ENCODE data around the gene CCL1. TPM values are rescaled to one million over a fixed set of nuclear protein-coding genes. Genes with fewer than 3 reads are reported as not detected.
A peak's percentile ranks its signal among the peaks of the same experiment; 100 is the strongest.

The CCL1 gene
- total and polyA plus RNA-seq, 2 of the 4 experiments (the other 2 are of a cell fraction) = not detected

DNA sequence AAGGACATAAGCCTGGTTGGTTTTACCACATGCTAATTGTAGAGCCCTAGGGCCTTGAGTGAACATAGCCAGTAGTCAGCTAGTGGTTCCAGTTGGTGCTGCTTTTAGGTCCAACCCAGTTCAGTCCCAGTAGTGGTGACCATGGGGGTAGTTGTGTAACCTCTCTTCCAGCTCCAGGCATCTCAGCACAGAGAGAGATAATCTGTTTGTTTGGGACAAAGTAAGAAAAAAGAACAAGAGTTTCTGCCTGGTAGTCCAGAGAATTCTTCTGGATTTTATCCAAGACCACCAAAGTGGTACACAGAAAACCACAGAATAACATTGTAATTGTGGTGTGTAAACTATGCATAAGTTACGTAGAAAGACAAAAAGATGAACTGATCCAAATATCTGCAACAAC is 11.9 kb downstream of the CCL1 start:
- Histone ChIP-seq H2AK5ac (ENCODE audit: low read depth, low read length) (no peak overlapping the region), H3K36me3 (ENCODE audit: control insufficient read depth, insufficient read depth, low read length) (no peaks in the 10 kb centered on the region), H4K8ac (ENCODE audit: low read depth in 2 of 2, low read length in 2 of 2) (no peak overlapping the region), H3K18ac (ENCODE audit: low read depth, low read length) (0 out of 2 replicates have a peak overlapping the region, but pooled peaks have one; percentile 69), H4K91ac (ENCODE audit: insufficient read depth, low read depth, low read length) (no peak overlapping the region), H3K9me1 (ENCODE audit: insufficient read depth, low read length) (no peaks in the 10 kb centered on the region), H3K9me3 (ENCODE audit: control insufficient read depth, insufficient read depth, low read length) (peaks cover 2% of the 10 kb centered on the region), H3K9ac (ENCODE audit: low read depth, low read length) (no peak overlapping the region), H2BK120ac (ENCODE audit: low read depth, low read length) (no peak overlapping the region), H3K14ac (replicated peaks; ENCODE audit: low read depth, low read length) (no peak overlapping the region), H3K56ac (ENCODE audit: extremely low read depth, insufficient read depth, low read length) (no peak overlapping the region), H3K23ac (ENCODE audit: low read depth, low read length) (no peak overlapping the region), H3K4me1 (ENCODE audit: control insufficient read depth, insufficient read depth, low read length) (peaks cover 6% of the 10 kb centered on the region), H2BK15ac (ENCODE audit: low read depth, low read length) (peak overlapping the region; percentile 51; the same call in 1 of the 3 replicates), H4K20me1 (ENCODE audit: insufficient read depth, low read length) (no peaks in the 10 kb centered on the region), H3K4ac (ENCODE audit: low read depth, low read length) (no peak overlapping the region), H2BK20ac (ENCODE audit: low read depth, low read length) (peak overlapping the region; percentile 31; the same call in 1 of the 2 replicates), H3K79me1 (ENCODE audit: low read depth in 1 of 2, low read length in 2 of 2) (no peaks in the 10 kb centered on the region), H2BK5ac (ENCODE audit: low read depth, low read length, poor library complexity, severe bottlenecking) (peak overlapping the region; percentile 8), H2AFZ (replicated peaks; ENCODE audit: low read length, poor library complexity) (no peak overlapping the region), H3K27ac (ENCODE audit: insufficient read depth, low read length) (no peak overlapping the region), H3K4me3 (ENCODE audit: insufficient read depth, low read depth, low read length) (no peak overlapping the region), H3K27me3 (ENCODE audit: control insufficient read depth, insufficient read depth, low read length) (no peaks in the 10 kb centered on the region), H2AK9ac (replicated peaks; ENCODE audit: low read depth, low read length, poor library complexity) (no peak overlapping the region), H4K5ac (ENCODE audit: low read depth, low read length) (0 out of 2 replicates have a peak overlapping the region, but pooled peaks have one; percentile 36), H3K4me2 (ENCODE audit: low read depth, low read length) (no peak overlapping the region)
- in situ Hi-C loops (cut with MboI; ENCODE audit: low sequenced_read_pairs) = no loop called here
- no peak for DNase-seq
- TF ChIP-seq CEBPB (IDR thresholded peaks at IDR 0.05; ENCODE audit: low read depth, low read length) (no peak), MXI1 (IDR thresholded peaks at IDR 0.05; ENCODE audit: borderline replicate concordance, low read depth, low read length) (no peak), MAFK (IDR thresholded peaks at IDR 0.05; ENCODE audit: low read depth, low read length) (no peak), BHLHE40 (IDR thresholded peaks at IDR 0.05; ENCODE audit: low read depth, low read length) (no peak), SMC3 (IDR thresholded peaks at IDR 0.05; ENCODE audit: low read depth, low read length) (no peak), POLR2A (IDR thresholded peaks at IDR 0.05; ENCODE audit: low read depth, low read length) (no peak), RFX5 (IDR thresholded peaks at IDR 0.05; ENCODE audit: low read depth, low read length) (no peak), RCOR1 (IDR thresholded peaks at IDR 0.05; ENCODE audit: insufficient replicate concordance, low read length) (no peak), MAZ (IDR thresholded peaks at IDR 0.05; ENCODE audit: borderline replicate concordance, low read depth, low read length) (no peak), RAD21 (IDR thresholded peaks at IDR 0.05; ENCODE audit: low read length) (no peak)
- TF ChIP-seq, protein P1, sequence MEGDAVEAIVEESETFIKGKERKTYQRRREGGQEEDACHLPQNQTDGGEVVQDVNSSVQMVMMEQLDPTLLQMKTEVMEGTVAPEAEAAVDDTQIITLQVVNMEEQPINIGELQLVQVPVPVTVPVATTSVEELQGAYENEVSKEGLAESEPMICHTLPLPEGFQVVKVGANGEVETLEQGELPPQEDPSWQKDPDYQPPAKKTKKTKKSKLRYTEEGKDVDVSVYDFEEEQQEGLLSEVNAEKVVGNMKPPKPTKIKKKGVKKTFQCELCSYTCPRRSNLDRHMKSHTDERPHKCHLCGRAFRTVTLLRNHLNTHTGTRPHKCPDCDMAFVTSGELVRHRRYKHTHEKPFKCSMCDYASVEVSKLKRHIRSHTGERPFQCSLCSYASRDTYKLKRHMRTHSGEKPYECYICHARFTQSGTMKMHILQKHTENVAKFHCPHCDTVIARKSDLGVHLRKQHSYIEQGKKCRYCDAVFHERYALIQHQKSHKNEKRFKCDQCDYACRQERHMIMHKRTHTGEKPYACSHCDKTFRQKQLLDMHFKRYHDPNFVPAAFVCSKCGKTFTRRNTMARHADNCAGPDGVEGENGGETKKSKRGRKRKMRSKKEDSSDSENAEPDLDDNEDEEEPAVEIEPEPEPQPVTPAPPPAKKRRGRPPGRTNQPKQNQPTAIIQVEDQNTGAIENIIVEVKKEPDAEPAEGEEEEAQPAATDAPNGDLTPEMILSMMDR (conservative IDR thresholded peaks at IDR 0.05; ENCODE audit: low read depth, low read length) = no peak
- TF ChIP-seq, protein P2, sequence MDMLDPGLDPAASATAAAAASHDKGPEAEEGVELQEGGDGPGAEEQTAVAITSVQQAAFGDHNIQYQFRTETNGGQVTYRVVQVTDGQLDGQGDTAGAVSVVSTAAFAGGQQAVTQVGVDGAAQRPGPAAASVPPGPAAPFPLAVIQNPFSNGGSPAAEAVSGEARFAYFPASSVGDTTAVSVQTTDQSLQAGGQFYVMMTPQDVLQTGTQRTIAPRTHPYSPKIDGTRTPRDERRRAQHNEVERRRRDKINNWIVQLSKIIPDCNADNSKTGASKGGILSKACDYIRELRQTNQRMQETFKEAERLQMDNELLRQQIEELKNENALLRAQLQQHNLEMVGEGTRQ (IDR thresholded peaks at IDR 0.05; ENCODE audit: low read depth, low read length) = no peak
- TF ChIP-seq, protein P3, sequence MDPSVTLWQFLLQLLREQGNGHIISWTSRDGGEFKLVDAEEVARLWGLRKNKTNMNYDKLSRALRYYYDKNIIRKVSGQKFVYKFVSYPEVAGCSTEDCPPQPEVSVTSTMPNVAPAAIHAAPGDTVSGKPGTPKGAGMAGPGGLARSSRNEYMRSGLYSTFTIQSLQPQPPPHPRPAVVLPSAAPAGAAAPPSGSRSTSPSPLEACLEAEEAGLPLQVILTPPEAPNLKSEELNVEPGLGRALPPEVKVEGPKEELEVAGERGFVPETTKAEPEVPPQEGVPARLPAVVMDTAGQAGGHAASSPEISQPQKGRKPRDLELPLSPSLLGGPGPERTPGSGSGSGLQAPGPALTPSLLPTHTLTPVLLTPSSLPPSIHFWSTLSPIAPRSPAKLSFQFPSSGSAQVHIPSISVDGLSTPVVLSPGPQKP (IDR thresholded peaks at IDR 0.05; ENCODE audit: borderline replicate concordance, low read depth, low read length) = no peak
- ChIA-PET POLR2A (ENCODE audit: unreplicated experiment) (interaction anchor here (1.1 kb wide), 1 partner anchor 93 kb away, joined by 5 read pairs; no protein-coding TSS in a partner anchor), CTCF (interaction anchor here (0.6 to 1.8 kb wide), 2 partner anchors 10 to 584 kb away, joined by 3 to 7 read pairs; no protein-coding TSS in a partner anchor)
- dilution Hi-C loops (cut with HindIII; ENCODE audit: low sequenced_read_pairs, unreplicated experiment) = no loop called here
- ATAC-seq (ENCODE audit: low read depth) = no peak
- no CpG with 5 or more reads among the region's 1 CpG for WGBS, 2 experiments (ENCODE audit: extremely low coverage in 2 of 2, insufficient read length in 1 of 2)
- BruUV-seq (replicated peaks) = no TSS peak
- intact Hi-C loops (cut with micrococcal nuclease) = loop anchor here (5.0 kb wide), 1 partner anchor 39 kb away; no protein-coding TSS in a partner anchor

Measured in IMR-90 (cell line).